GM18861 (cell line): ENCODE data around the gene EPHX1.
A peak's percentile ranks its signal among the peaks of the same experiment; 100 is the strongest.

Source experiments
- ATAC-seq: cut with Tn5 transposase; IDR thresholded peaks from one replicate; pipeline ENCODE4 v1.9.1; 2021; ENCODE audit not compliant: unreplicated experiment

EPHX1 gene

GRCh38 chr1:225840713-225841112 lies 30.8 kb downstream of the EPHX1 start:
- no peak for ATAC-seq

- no peak for ATAC-seq
These were observed 32.1 kb downstream of the EPHX1 start for GRCh38 chr1:225842074-225842473.

DNA sequence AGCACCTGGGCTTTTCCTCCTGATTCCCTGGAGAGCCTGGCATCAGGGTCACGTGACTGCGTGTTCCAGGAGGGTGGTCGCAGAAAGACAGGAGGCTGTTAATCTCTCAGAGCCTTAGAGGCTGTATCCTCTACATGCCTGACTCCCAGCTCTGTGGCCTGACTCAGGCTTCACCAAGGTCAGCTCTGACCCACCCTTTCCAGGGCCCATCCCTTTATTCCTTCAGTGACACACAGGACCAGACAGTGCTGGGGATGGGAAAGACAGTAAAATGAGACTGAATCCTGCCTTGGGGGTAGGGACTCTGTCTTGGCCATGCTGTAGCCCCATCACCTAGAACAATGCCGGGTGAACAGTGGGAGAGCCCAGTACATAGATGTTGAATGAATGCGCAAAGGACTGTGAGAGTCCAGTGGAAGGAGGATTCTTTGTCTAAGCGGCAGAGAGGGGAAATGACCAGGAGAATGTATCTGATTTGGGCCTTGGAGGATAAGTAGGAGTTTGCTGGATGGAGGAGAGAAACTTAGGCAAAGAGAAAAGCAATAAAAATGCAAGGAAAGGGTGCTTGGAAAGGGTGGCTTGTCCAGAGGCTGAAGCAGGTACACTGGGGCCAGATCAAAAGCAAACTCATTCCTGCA lies 33.0 kb downstream of the EPHX1 start:
- ATAC-seq, result no peak

- no peak for ATAC-seq
These were observed 33.5 kb downstream of the EPHX1 start for GRCh38 chr1:225843426-225843795.

DNA sequence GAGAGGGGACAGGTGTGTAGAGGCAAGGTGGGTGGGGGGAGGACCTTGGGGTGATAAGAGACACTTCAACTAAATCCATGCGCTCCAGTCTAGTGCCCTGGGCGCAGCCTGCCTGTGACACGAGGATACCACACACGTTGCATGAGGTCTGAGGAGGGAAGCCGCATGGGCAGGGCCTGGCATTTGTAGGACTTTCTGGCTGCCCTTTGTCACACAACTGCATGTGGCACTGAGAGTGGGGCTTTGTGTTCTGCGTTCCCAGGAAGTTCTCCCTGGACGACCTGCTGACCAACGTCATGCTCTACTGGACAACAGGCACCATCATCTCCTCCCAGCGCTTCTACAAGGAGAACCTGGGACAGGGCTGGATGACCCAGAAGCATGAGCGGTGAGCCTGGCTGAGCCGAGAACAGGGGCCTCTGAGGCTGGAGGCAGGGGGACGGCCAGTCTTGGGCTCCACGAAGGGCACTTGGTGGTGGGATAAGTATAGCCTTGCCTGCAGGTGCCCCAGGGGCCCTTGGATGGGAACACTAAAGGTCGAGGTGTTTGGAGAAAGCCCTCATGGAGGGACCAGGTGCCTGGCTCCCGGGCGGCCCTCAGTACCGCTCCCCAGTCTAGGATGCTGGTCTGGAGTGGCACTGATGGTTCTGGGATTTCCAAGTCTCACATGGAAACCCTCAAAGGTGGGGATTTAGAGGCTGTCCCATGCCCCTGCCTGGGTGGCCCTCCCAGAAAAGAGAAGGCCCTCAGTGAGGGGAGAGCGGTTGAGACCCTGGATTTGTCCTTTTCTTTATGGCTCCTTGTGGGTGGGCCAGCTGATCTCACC lies 34.5 kb downstream of the EPHX1 start:
- ATAC-seq, result no peak

GRCh38 chr1:225845097-225845496 lies 35.2 kb downstream of the EPHX1 start:
- no peak for ATAC-seq

DNA sequence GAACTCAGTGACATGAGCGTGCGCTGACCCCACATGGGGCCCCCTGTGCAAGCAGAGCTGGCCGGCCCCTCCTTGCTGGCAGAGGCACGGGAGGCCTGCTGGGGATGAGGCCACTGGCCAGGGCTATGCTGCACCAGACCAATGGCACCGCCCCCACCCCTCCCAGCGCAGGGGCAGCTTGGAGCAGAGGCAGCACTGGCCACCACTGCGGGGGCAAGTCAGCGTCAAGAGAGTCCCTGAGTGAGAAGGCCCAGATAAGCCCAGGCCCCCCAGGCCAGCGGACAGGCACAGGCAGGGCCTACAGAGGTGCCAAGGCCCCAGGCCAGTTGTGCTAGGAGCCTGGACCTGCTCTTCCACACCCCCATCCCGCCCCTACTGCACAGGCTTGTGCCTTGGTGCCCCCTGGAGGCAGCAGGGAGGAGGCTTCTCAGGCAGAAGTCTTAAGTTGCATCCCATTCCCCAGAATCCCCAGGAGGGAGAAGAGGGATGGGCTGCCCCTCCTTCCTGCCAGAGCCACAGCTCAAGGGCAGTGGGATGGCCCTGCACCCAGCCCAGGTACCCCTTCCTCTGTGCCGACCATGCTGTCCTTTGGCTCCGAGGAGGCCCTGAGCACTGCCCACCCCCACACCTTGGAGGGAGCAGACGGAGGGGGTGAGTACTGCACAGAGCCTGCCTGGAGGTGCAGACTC lies 35.8 kb downstream of the EPHX1 start:
- no peak for ATAC-seq

DNA sequence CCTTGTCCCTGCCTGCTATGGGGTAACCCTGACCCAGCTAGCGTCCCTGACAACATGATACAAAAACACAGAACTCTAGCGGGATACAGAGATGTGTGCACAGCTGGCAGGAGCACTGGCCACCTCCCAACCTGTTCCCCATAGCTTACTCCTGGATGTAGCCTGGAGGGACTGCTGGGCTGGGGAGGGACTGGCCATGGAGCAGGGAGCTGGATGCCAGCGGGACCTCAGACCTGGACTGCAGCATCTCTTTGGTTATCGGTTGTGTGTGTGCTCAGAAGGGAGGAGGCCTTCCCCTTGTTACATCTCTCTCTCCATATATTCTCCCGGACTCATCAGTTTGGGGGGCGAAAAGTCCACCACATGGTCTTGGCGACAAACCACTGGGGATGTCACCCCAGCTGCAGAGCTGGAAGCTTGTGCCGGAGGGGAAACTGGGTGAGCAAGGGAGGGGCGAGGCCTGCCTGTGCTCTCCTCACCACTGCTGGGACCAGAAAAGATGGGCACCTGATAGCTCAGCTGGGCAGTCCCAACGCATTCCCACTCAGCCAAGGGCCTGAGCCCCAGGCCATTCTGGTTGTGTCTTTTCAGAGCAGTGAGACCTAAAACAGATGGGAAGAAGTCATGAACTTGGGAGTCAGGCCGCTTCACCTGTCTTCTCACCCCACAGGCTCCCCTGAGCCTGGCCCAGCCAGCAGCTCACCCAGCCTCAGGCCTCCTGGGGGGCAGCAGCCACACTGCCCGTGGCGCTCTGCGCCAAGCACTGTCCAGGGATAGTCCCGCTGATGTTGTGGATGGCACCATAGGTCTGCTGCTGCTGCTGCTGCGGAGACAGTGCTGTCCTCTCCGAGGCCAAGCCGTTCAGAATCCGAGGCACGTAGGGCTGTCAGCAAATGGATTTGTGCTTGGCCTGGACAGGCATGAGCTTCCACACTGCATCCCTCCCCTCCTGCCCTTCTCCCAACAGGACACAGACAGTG lies 36.7 kb downstream of the EPHX1 start:
- ATAC-seq, result no peak

DNA sequence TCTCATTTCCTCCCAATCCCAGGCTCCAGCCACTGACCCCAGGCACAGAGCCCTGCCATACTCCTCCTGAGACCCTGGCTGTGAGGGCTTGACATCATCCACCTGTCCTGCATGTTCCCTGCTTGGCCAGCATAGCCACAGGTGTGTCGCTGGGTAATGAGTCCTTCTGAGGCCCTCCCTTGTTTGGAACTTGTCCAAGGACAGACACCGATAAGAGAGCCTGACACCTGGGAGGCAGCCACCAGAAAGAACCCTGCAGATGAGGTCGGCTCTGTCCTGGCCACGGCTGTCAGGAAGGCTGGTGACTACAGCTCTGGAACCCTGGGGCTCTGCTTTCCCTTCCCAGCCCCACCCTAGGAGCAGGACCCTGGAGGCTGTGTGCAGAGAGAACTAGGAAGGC lies 37.7 kb downstream of the EPHX1 start:
- ATAC-seq, result no peak

GRCh38 chr1:225848030-225848955 lies 38.4 kb downstream of the EPHX1 start:
- ATAC-seq, result peak; percentile 63

- no peak for ATAC-seq
These were observed 40.0 kb downstream of the EPHX1 start for GRCh38 chr1:225849925-225850324.

GRCh38 chr1:225850370-225850769 lies 40.4 kb downstream of the EPHX1 start:
- no peak for ATAC-seq

DNA sequence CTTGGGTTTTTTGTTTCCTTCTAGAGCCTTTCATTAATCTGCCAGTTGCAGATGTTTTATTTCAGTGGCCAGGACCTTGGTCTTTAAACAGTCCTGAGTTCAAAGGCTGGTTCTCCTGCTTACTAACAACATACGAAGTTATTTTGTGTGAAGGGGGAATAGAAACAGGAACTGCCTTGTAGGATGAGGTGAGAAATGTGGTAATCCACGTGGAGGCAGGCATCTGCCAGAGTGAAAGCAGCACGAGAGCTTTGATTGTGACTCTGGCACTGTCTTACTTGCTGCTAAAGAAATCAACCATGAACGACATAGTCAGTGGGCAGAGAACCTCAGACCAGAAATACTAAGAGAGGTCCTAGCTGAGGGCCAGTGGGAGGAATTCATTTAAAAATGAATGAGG lies 41.9 kb downstream of the EPHX1 start:
- peak; percentile 54 for ATAC-seq

GRCh38 chr1:225852413-225853124 lies 42.6 kb downstream of the EPHX1 start:
- ATAC-seq, result no peak

DNA sequence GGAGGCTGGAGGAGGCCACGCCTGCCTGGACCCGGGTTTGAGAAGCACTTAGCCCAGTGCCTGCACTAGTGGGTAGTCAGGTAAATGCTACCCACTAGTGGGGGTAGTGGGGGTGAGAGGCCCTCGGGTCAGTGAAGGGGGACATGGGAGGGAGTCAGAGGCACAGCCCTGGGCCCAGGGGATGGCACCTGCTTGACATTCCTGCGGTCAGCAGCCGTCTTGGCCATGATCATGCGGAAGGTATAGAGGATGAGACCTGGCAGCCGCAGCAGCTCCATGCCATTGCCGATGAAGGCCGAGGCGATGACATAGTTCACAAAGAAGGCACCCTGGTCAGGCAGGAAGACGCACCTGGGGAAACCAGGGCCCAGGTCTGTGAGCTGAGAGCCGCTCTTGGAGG lies 43.5 kb downstream of the EPHX1 start:
- no peak for ATAC-seq

GRCh38 chr1:225855503-225856300 lies 45.8 kb downstream of the EPHX1 start:
- ATAC-seq, result no peak

DNA sequence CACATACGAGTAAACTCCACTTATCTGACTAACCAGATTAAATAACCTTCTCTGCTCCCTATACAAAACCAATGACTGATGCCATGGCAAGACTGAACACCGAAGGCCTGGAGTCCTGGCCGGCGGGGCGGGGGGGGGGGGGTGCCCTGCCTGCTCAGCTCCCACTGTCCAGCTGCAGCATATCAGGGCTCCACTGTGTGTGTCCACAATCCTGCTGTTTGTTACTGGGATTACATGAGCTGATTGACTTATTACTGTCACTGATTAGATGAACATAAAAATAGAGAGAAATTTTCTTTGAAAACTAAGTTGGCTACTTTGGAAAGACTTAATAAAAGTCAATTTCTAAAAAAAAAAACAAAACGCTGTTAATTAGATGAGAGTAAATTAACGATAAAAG lies 47.3 kb downstream of the EPHX1 start:
- ATAC-seq, result no peak

DNA sequence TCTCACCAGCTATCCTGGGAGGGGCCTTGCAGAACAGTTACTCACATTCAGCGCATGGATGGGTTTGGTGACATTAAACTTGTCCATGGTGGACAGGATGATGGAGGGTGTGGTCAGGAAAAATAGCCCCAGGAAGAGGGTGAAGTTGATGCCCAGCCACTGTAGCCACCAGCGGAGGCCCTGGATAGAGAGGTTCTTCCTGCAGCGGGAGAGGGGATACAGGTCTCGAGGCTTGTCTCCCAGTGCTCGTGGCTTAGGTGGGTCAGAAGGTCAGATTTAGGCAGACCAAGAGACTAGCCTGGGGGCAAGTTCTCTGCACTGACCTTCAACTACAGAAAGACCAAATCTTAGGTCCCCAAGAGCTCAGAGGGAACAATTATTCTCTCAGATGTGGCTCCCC lies 49.2 kb downstream of the EPHX1 start:
- no peak for ATAC-seq
